PFSK-1 (cell line): ENCODE measurements around the gene AP2B1.

Experiments used
- POLR2AphosphoS5 ChIP-seq: IDR thresholded peaks from 2 replicates; pipeline ENCODE4 v1.6.1; 2012; ENCODE audit warnings: low read depth, mild to moderate bottlenecking, control low read depth, low read length, moderate library complexity
- REST ChIP-seq, 2 experiments: IDR thresholded peaks; 2 replicates each; pipeline versions ENCODE4 v1.6.1 to v1.8.0; 2011 to 2012; ENCODE audit warnings: low read depth in 2 of 2, low read length in 2 of 2, control low read depth in 1 of 2, inconsistent platforms in 1 of 2, mild to moderate bottlenecking in 1 of 2, moderate library complexity in 1 of 2; ENCODE audit not compliant: insufficient read depth in 1 of 2
- SIN3A ChIP-seq: IDR thresholded peaks from 2 replicates; pipeline ENCODE4 v1.6.1; 2012; ENCODE audit warnings: mild to moderate bottlenecking, low read length, moderate library complexity, borderline replicate concordance; ENCODE audit not compliant: insufficient read depth
- TAF1 ChIP-seq: IDR thresholded peaks from 2 replicates; pipeline ENCODE4 v1.6.1; 2012; ENCODE audit warnings: low read length, control low read depth, borderline replicate concordance; ENCODE audit not compliant: insufficient read depth

DNA sequence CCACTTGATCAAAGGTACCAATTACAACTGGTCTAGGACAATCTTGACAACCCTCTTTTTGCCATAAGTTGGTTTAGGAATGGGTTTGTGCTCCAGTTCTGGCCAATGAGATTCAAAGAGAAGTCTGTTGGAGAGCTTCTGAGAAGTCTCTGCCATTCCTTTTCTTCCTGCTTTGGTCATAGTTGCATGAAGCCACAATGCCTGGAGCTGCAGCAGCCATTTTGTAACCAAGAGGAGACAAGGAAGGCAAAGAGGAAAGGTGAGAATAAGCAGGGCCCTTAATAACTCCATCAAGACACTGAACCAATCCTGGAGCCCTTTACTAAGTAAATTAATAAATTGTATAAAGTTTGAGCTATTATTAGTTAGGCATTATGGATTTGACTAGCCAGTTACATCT, 170.1 kb downstream of the AP2B1 start:
- no peak for TF ChIP-seq POLR2AphosphoS5
- no peak for TF ChIP-seq TAF1
- no peak for TF ChIP-seq REST (IDR thresholded peaks at IDR 0.05; ENCODE audit: insufficient read depth in 1 of 2, low read depth in 2 of 2, low read length in 2 of 2)
- no peak for TF ChIP-seq SIN3A
